GM12878 (cell line): Measurements from ENCODE around the gene IL3. TPM values are rescaled to one million over a fixed set of nuclear protein-coding genes. Genes with fewer than 3 reads are reported as not detected.

Experiments used
- ATAC-seq: fragments of 200-7000 bp; cut with Tn5 transposase; 3 replicates; pipeline ENCODE4 v1.9.1; 2020; ENCODE audit warnings: mild to moderate bottlenecking, moderate library complexity
- BruUV-seq: library from RNA; stranded (reverse); fragments of 400-500 nt; replicated peaks from 2 replicates; lab custom pipeline; 2021; lab: Mats Ljungman, UMichigan
- CTCF ChIA-PET: fragments of 300-600 bp; sonication (Branson Sonifier 250); formaldehyde crosslinking; extraction: SDS; loops from one replicate; lab custom pipeline; 2021; ENCODE audit warnings: inconsistent platforms; lab: Yijun Ruan, JAX
- POLR2A ChIA-PET: fragments of 350-600 bp; formaldehyde crosslinking; extraction: SDS; loops from one replicate; lab custom pipeline; 2021; ENCODE audit warnings: inconsistent platforms; lab: Charles Lee
- RAD21 ChIA-PET: fragments of 300-600 bp; sonication (Branson Sonifier 250); formaldehyde crosslinking; loops from one replicate; lab custom pipeline; 2023; ENCODE audit warnings: antibody characterized with exemption; ENCODE audit not compliant: unreplicated experiment; lab: Charles Lee
- SMC1A ChIA-PET: fragments of 300-600 bp; sonication (Branson Sonifier 250); formaldehyde crosslinking; loops from one replicate; lab custom pipeline; 2023; ENCODE audit not compliant: unreplicated experiment, uncharacterized antibody; lab: Charles Lee
- DNase-seq: peaks from one replicate; pipeline ENCODE4 v3.0.0-alpha.2; 2011; ENCODE audit warnings: low read depth, low spot score
- FAIRE-seq: peaks from 3 replicates; lab custom pipeline; 2011; peaks lifted over from hg19 to GRCh38; lab: Jason Lieb, UNC
- H2AFZ ChIP-seq: 2 replicates; pipeline ENCODE4 v1.6.0; 2011; ENCODE audit warnings: low read depth, low read length, control low read depth; ENCODE audit not compliant: control insufficient read depth
- H3K27ac ChIP-seq: 2 replicates; pipeline ENCODE4 v1.5.1; 2011; ENCODE audit warnings: control low read depth; ENCODE audit not compliant: control insufficient read depth, insufficient read depth
- H3K27me3 ChIP-seq, 2 experiments: replicated peaks in 1 of 2; 2 replicates each; pipeline versions ENCODE4 v1.6.0 to v1.6.1; 2011; ENCODE audit warnings: low read length in 1 of 2; ENCODE audit not compliant: control insufficient read depth in 2 of 2, insufficient read depth in 2 of 2
- H3K36me3 ChIP-seq, 2 experiments: 2 replicates each; pipeline ENCODE4 v1.5.1; 2011; ENCODE audit warnings: low read length in 1 of 2; ENCODE audit not compliant: control insufficient read depth in 2 of 2, insufficient read depth in 2 of 2
- H3K4me1 ChIP-seq: 2 replicates; pipeline ENCODE4 v1.6.1; 2011; ENCODE audit warnings: mild to moderate bottlenecking, low read length, moderate library complexity, mixed read lengths; ENCODE audit not compliant: control insufficient read depth, insufficient read depth
- H3K4me2 ChIP-seq: 2 replicates; pipeline ENCODE4 v1.6.0; 2011; ENCODE audit warnings: control low read depth; ENCODE audit not compliant: control insufficient read depth, insufficient read depth
- H3K4me3 ChIP-seq: fragments of 200-600 bp; sonication (generic); 2 replicates; pipeline ENCODE4 v1.5.1; 2016
- H3K79me2 ChIP-seq: 2 replicates; pipeline ENCODE4 v1.6.0; 2011; ENCODE audit warnings: low read length; ENCODE audit not compliant: control insufficient read depth, insufficient read depth
- H3K9ac ChIP-seq: 2 replicates; pipeline ENCODE4 v1.8.0; 2011; ENCODE audit warnings: low read length, control low read depth, mixed read lengths; ENCODE audit not compliant: control insufficient read depth, insufficient read depth
- H3K9me3 ChIP-seq: replicated peaks from 3 replicates; pipeline ENCODE4 v1.5.1; 2011; ENCODE audit warnings: mild to moderate bottlenecking, low read length; ENCODE audit not compliant: control insufficient read depth, insufficient read depth
- H4K20me1 ChIP-seq: 2 replicates; pipeline ENCODE4 v1.6.0; 2011; ENCODE audit not compliant: control insufficient read depth, insufficient read depth
- ESRRA ChIP-seq: IDR thresholded peaks from 2 replicates; pipeline ENCODE4 v1.6.1; 2012; ENCODE audit warnings: mild to moderate bottlenecking, low read length, improper control_type of control experiment
- HSF1 ChIP-seq: fragments of 150-350 bp; IDR thresholded peaks from 2 replicates; pipeline ENCODE4 v1.6.1; 2014; ENCODE audit warnings: mild to moderate bottlenecking, low read depth, low read length
- MLLT1 ChIP-seq: fragments of 450-650 bp; IDR thresholded peaks from 2 replicates; pipeline ENCODE4 v1.6.1; 2016; ENCODE audit warnings: mild to moderate bottlenecking
- NBN ChIP-seq: fragments of 450-650 bp; IDR thresholded peaks from 2 replicates; pipeline ENCODE4 v1.6.1; 2016
- USF2 ChIP-seq: IDR thresholded peaks from 2 replicates; pipeline ENCODE4 v1.6.1; 2011; ENCODE audit warnings: low read depth, low read length, improper control_type of control experiment, borderline replicate concordance
- WGBS: methylation state at CpG from one replicate; pipeline ENCODE4 v1.1.6; 2016; ENCODE audit warnings: low lambda C conversion rate; ENCODE audit not compliant: insufficient replicate concordance, insufficient coverage; ENCODE audit errors: missing lambda C conversion rate; 5-methylcytosine and 5-hydroxymethylcytosine counted together
- in situ Hi-C: fragments of 300-500 bp; cut with MboI; formaldehyde crosslinking; loops from 9 replicates; pipeline ENCODE4 v1.14.3; 2018; ENCODE audit warnings: mixed read lengths
- intact Hi-C: fragments of 100-400 bp; cut with micrococcal nuclease; formaldehyde crosslinking; loops from one replicate; pipeline ENCODE4 v1.14.2; 2022; ENCODE audit not compliant: unreplicated experiment
- polyA plus RNA-seq, 11 experiments: library from polyadenylated mRNA; depleted of rRNA in 4 of 11; unstranded in 6 of 11; stranded (reverse) in 5 of 11; fragments of >200 nt; fragmentation: Nextera tagmentation in 4 of 11; fragmentation: Illumina TruSeq in 1 of 11; extraction: Ambion mirVana in 4 of 11; extraction: Trizol in 1 of 11; gene quantifications; 1 replicate in 1 of 11; 2 replicates in 10 of 11; pipeline versions ENCODE4 v1.2.1 to v1.2.3, GENCODE V29; 2011 to 2016; ENCODE audit warnings: inconsistent platforms in 2 of 11, missing spikeins in 2 of 11, low read depth in 1 of 11
- total RNA-seq, 4 experiments: library from RNA; depleted of rRNA in 3 of 4; stranded (reverse); fragments of >200 nt in 3 of 4; fragmentation: Illumina TruSeq in 1 of 4; extraction: Trizol in 1 of 4; gene quantifications; 2 replicates each; pipeline versions ENCODE4 v1.2.1 to v1.2.3, GENCODE V29; 2013 to 2021

The IL3 gene
- total and polyA plus RNA-seq, 10 of the 15 experiments (the other 5 are each of a cell fraction or from before 2014, with no cell fraction given): not detected

- POLR2A ChIA-PET: no interaction called here
- intact Hi-C loops (no loop called here), in situ Hi-C loops (no loop called here)
- Histone ChIP-seq H3K9ac (no peak overlapping the region), H3K36me3 (no peaks in the 10 kb centered on the region), H3K27ac (no peak overlapping the region), H4K20me1 (no peaks in the 10 kb centered on the region), H3K4me1 (no peaks in the 10 kb centered on the region), H3K27me3 (peaks cover 0 to 2% of the 10 kb centered on the region in 2 experiments; a peak in 2 of 4 replicates), H3K4me3 (no peak overlapping the region), H3K79me2 (no peaks in the 10 kb centered on the region), H3K4me2 (no peak overlapping the region), H3K9me3 (no peaks in the 10 kb centered on the region), H2AFZ (no peak overlapping the region)
- no TSS peak for BruUV-seq
- RAD21 ChIA-PET: no interaction called here
- DNase-seq (no peak), ATAC-seq (no peak), FAIRE-seq (no peak)
- 48% methylated on average over 9 of the region's 9 CpGs for WGBS
- TF ChIP-seq NBN: no peak
- TF ChIP-seq MLLT1: no peak
- no peak for TF ChIP-seq ESRRA
- TF ChIP-seq HSF1: no peak
- TF ChIP-seq USF2: no peak
- CTCF ChIA-PET: interaction anchor here (0.5 to 0.7 kb wide), 2 partner anchors 17 to 265 kb away, joined by 3 to 4 read pairs; no protein-coding TSS in a partner anchor
- SMC1A ChIA-PET: no interaction called here
These were observed 1.3 kb upstream of the IL3 start for GRCh38 chr5:132059043-132059695.
